GM12891 (cell line): ENCODE measurements around the gene PCNX1.

ENCODE experiments used
- PAX5 ChIP-seq: IDR thresholded peaks from 2 replicates; pipeline ENCODE4 v1.6.1; 2011; ENCODE audit warnings: low read length, moderate library complexity, mild to moderate bottlenecking; ENCODE audit not compliant: insufficient read depth, severe bottlenecking
- POLR2A ChIP-seq: IDR thresholded peaks from 2 replicates; pipeline ENCODE4 v1.6.1; 2011; ENCODE audit warnings: low read depth, low read length, control low read depth
- POLR2AphosphoS5 ChIP-seq: IDR thresholded peaks from 2 replicates; pipeline ENCODE4 v1.6.1; 2011; ENCODE audit warnings: low read depth, low read length, control low read depth
- TAF1 ChIP-seq: IDR thresholded peaks from 2 replicates; pipeline ENCODE4 v1.6.1; 2011; ENCODE audit warnings: low read depth, low read length, control low read depth

- TF ChIP-seq POLR2AphosphoS5 (no peak), POLR2A (no peak), PAX5 (no peak), TAF1 (no peak)
These were observed 5.1 kb upstream of the PCNX1 start for GRCh38 chr14:70902184-70902583.
